PC-3 (cell line): ENCODE measurements around the gene GRID2IP. TPM values are rescaled to one million over a fixed set of nuclear protein-coding genes. Genes with fewer than 3 reads are reported as not detected.

ENCODE experiments used
- ATAC-seq: fragments of 200-7000 bp; cut with Tn5 transposase; 2 replicates; pipeline ENCODE4 v1.9.1; 2020; ENCODE audit warnings: mild to moderate bottlenecking, moderate library complexity
- BruUV-seq: library from RNA; stranded (reverse); fragments of 400-500 nt; replicated peaks from 2 replicates; lab custom pipeline; 2021; lab: Mats Ljungman, UMichigan
- CTCF ChIA-PET: fragments of 300-600 bp; sonication (Branson Sonifier 250); formaldehyde crosslinking; loops from one replicate; lab custom pipeline; 2022; ENCODE audit warnings: antibody characterized with exemption; lab: Charles Lee
- POLR2A ChIA-PET: fragments of 300-600 bp; sonication (Branson Sonifier 250); formaldehyde crosslinking; loops from one replicate; lab custom pipeline; 2022; ENCODE audit warnings: antibody characterized with exemption; ENCODE audit not compliant: unreplicated experiment; lab: Charles Lee
- DNase-seq: peaks from one replicate; pipeline ENCODE4 v3.0.0-alpha.2; 2015
- H2AFZ ChIP-seq: fragments of 300-600 bp; sonication (generic); 2 replicates; pipeline ENCODE4 v1.6.0; 2016; ENCODE audit warnings: antibody characterized with exemption, low read length
- H3F3A ChIP-seq: fragments of 300-600 bp; sonication (generic); one replicate; pipeline ENCODE4 v1.6.0; 2017; ENCODE audit warnings: antibody characterized with exemption, low read length, control low read depth, mild to moderate bottlenecking; ENCODE audit not compliant: unreplicated experiment
- H3K27ac ChIP-seq: fragments of 300-600 bp; sonication (generic); 2 replicates; pipeline ENCODE4 v1.5.1; 2016; ENCODE audit warnings: mild to moderate bottlenecking, low read length
- H3K27me3 ChIP-seq: fragments of 300-600 bp; sonication (generic); 2 replicates; pipeline ENCODE4 v1.6.1; 2016; ENCODE audit warnings: low read length, mixed read lengths
- H3K36me3 ChIP-seq: fragments of 300-600 bp; sonication (generic); 2 replicates; pipeline ENCODE4 v1.6.1; 2016; ENCODE audit warnings: low read depth, mixed run types, low read length, mixed read lengths
- H3K4me1 ChIP-seq: fragments of 300-600 bp; sonication (generic); 2 replicates; pipeline ENCODE4 v1.5.1; 2016; ENCODE audit warnings: low read length; ENCODE audit not compliant: insufficient read depth
- H3K4me2 ChIP-seq: fragments of 300-600 bp; sonication (generic); 2 replicates; pipeline ENCODE4 v1.6.0; 2016; ENCODE audit warnings: low read length
- H3K4me3 ChIP-seq: fragments of 300-600 bp; sonication (generic); 2 replicates; pipeline ENCODE4 v1.5.1; 2016; ENCODE audit warnings: mild to moderate bottlenecking, low read length, mixed read lengths
- H3K79me2 ChIP-seq: fragments of 300-600 bp; sonication (generic); 2 replicates; pipeline ENCODE4 v1.6.1; 2017; ENCODE audit warnings: low read length, mixed read lengths
- H3K9ac ChIP-seq: fragments of 300-600 bp; sonication (generic); 2 replicates; pipeline ENCODE4 v1.6.0; 2016; ENCODE audit warnings: mild to moderate bottlenecking, low read length
- H3K9me2 ChIP-seq: fragments of 300-600 bp; sonication (generic); replicated peaks from 2 replicates; pipeline ENCODE4 v1.6.1; 2016; ENCODE audit warnings: mixed run types, low read length, mixed read lengths
- H3K9me3 ChIP-seq: fragments of 300-600 bp; sonication (generic); 2 replicates; pipeline ENCODE4 v1.6.1; 2016; ENCODE audit warnings: low read length, mixed read lengths
- H4K20me1 ChIP-seq: fragments of 300-600 bp; sonication (generic); 2 replicates; pipeline ENCODE4 v1.6.1; 2016; ENCODE audit warnings: low read length, mixed read lengths
- EZH2 ChIP-seq: fragments of 300-600 bp; sonication (generic); IDR thresholded peaks from one replicate; pipeline ENCODE4 v1.6.1; 2017; ENCODE audit warnings: antibody characterized with exemption, mild to moderate bottlenecking, low read length; ENCODE audit not compliant: unreplicated experiment
- EZH2phosphoT487 ChIP-seq: fragments of 300-600 bp; sonication (generic); IDR thresholded peaks from 2 replicates; pipeline ENCODE4 v1.6.1; 2018; ENCODE audit warnings: mild to moderate bottlenecking, antibody characterized with exemption, low read length, borderline replicate concordance
- intact Hi-C: fragments of 100-400 bp; cut with micrococcal nuclease; formaldehyde crosslinking; loops from 2 replicates; pipeline ENCODE4 v1.9.0; 2023
- total RNA-seq: library from RNA; depleted of rRNA; stranded (reverse); fragments of >200 nt; gene quantifications from 2 replicates; pipeline ENCODE4 v1.2.3, GENCODE V29; 2014
- TF ChIP-seq, protein P1 (sequence below): fragments of 300-600 bp; sonication (generic); conservative IDR thresholded peaks from 2 replicates; pipeline ENCODE4 v1.5.1; 2017; ENCODE audit warnings: antibody characterized with exemption, low read depth, mild to moderate bottlenecking, low read length

GRID2IP gene
- total RNA-seq, 1 experiment from 2014 or later: not detected

DNA sequence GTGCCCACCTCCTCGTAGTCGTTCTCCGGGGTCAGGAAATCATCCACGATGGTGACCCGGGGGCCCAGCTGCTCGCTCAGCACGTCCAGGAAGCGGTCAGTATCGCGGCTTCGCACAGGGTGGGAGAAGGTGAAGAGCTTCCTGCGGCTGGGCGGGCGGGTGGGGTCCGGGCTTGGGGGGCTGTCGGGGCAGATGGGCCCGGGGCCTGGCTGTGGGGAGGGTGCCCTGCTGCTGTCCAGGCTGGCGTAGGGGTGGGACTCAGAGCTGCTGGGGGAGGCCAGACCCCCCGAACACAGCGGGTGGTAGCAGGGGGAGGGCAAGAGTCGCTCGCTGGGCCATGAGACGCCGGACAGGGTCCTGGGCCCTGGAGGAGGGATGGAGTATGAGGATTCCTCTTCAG is 42.3 kb downstream of the GRID2IP start:
- Histone ChIP-seq H3K9me2 (no peaks in the 10 kb centered on the region), H3K4me2 (no peak overlapping the region), H3F3A (no peaks in the 10 kb centered on the region), H3K79me2 (no peaks in the 10 kb centered on the region), H2AFZ (no peak overlapping the region), H3K9me3 (no peaks in the 10 kb centered on the region), H3K27ac (no peak overlapping the region), H3K36me3 (no peaks in the 10 kb centered on the region), H3K4me3 (no peak overlapping the region), H3K27me3 (no peaks in the 10 kb centered on the region), H3K4me1 (peaks cover 6% of the 10 kb centered on the region; the same call in 1 of the 2 replicates), H4K20me1 (no peaks in the 10 kb centered on the region), H3K9ac (no peak overlapping the region)
- POLR2A ChIA-PET: no interaction called here
- intact Hi-C loops: no loop called here
- ATAC-seq (no peak), DNase-seq (no peak)
- BruUV-seq: no TSS peak
- CTCF ChIA-PET: no interaction called here
- no peak for TF ChIP-seq EZH2phosphoT487

DNA sequence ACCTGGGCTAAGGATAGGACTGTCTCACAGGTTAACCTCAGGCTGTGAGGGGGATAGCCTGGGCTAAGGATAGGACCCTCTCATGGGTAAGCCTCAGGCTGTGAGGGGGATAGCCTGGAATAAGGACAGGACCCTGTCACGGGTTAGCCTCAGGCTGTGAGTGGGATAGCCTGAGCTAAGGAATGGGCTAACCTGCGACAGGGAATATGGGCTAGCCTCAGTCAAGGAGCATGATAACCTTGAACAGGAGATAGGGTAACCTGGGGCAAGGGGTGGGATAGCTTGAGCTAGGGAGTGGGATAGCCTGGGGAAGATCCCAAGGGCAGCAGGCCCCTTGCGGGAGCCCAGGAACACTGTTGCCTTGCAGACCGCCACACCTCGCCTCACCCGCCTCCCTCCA is 42.7 kb downstream of the GRID2IP start:
- intact Hi-C loops: no loop called here
- Histone ChIP-seq H3K27me3 (no peaks in the 10 kb centered on the region), H3K36me3 (no peaks in the 10 kb centered on the region), H3K4me1 (peaks cover 6% of the 10 kb centered on the region; the same call in 1 of the 2 replicates), H3K4me2 (no peak overlapping the region), H3K9me3 (no peaks in the 10 kb centered on the region), H3K9ac (no peak overlapping the region), H4K20me1 (no peaks in the 10 kb centered on the region), H3K4me3 (no peak overlapping the region), H3K27ac (no peak overlapping the region), H2AFZ (no peak overlapping the region), H3F3A (no peaks in the 10 kb centered on the region), H3K9me2 (no peaks in the 10 kb centered on the region), H3K79me2 (no peaks in the 10 kb centered on the region)
- ChIA-PET POLR2A (no interaction called here), CTCF (no interaction called here)
- no peak for DNase-seq
- ATAC-seq: no peak
- TF ChIP-seq EZH2phosphoT487: no peak
- TF ChIP-seq, protein P1, sequence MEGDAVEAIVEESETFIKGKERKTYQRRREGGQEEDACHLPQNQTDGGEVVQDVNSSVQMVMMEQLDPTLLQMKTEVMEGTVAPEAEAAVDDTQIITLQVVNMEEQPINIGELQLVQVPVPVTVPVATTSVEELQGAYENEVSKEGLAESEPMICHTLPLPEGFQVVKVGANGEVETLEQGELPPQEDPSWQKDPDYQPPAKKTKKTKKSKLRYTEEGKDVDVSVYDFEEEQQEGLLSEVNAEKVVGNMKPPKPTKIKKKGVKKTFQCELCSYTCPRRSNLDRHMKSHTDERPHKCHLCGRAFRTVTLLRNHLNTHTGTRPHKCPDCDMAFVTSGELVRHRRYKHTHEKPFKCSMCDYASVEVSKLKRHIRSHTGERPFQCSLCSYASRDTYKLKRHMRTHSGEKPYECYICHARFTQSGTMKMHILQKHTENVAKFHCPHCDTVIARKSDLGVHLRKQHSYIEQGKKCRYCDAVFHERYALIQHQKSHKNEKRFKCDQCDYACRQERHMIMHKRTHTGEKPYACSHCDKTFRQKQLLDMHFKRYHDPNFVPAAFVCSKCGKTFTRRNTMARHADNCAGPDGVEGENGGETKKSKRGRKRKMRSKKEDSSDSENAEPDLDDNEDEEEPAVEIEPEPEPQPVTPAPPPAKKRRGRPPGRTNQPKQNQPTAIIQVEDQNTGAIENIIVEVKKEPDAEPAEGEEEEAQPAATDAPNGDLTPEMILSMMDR: no peak
- no peak for TF ChIP-seq EZH2
- no TSS peak for BruUV-seq

DNA sequence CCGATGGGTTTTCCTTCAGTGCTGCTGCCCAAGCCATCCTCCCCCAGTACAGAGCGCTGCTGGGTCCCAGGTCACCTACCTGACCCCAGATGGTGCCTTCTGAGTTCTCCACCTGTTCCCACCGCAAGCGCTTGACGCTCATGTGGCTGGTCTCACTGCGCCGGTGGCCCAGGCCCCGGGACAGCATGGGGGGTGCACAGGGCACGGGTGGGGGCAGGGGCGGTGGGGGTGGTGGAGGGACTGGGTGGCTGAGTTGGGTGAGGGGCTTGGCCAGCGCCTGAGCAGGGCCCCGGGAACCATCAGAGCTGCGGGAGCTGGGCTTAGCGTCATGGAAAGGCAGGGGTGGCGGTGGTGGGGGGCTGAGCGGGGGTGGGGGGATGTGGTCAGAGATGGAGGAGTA is 43.4 kb downstream of the GRID2IP start:
- BruUV-seq: no TSS peak
- no peaks in the 10 kb centered on the region for H3K79me2 ChIP-seq
- H3K36me3 ChIP-seq: no peaks in the 10 kb centered on the region
- H3K27ac ChIP-seq: no peak overlapping the region
- H4K20me1 ChIP-seq: no peaks in the 10 kb centered on the region
- ChIA-PET CTCF (no interaction called here), POLR2A (no interaction called here)
- no peaks in the 10 kb centered on the region for H3K9me3 ChIP-seq
- H2AFZ ChIP-seq: no peak overlapping the region
- H3K9ac ChIP-seq: no peak overlapping the region
- H3K4me2 ChIP-seq: no peak overlapping the region
- H3K9me2 ChIP-seq: no peaks in the 10 kb centered on the region
- H3K4me3 ChIP-seq: no peak overlapping the region
- ATAC-seq: no peak
- H3K4me1 ChIP-seq: peaks cover 6% of the 10 kb centered on the region; the same call in 1 of the 2 replicates
- no peaks in the 10 kb centered on the region for H3F3A ChIP-seq
- H3K27me3 ChIP-seq: no peaks in the 10 kb centered on the region
- TF ChIP-seq EZH2phosphoT487 (no peak), EZH2 (no peak)
- TF ChIP-seq, protein P1: no peak
- DNase-seq: no peak
- intact Hi-C loops: no loop called here
